Astrocyte (in vitro differentiated cells and primary cell): ENCODE measurements around the gene ATP2B3. TPM values are rescaled to one million over a fixed set of nuclear protein-coding genes. Genes with fewer than 3 reads are reported as not detected.

Source experiments
- DNase-seq: peaks from one replicate; pipeline ENCODE4 v3.0.0-alpha.2; 2010; ENCODE audit warnings: low read depth
- FAIRE-seq: peaks from 2 replicates; lab custom pipeline; 2011; peaks lifted over from hg19 to GRCh38; lab: Jason Lieb, UNC
- H2AFZ ChIP-seq: 2 replicates; pipeline ENCODE4 v1.6.0; 2012; ENCODE audit warnings: low read depth, low read length, inconsistent platforms
- H3K27ac ChIP-seq: 2 replicates; pipeline ENCODE4 v1.5.1; 2011; ENCODE audit warnings: low read depth, low read length, inconsistent platforms
- H3K27me3 ChIP-seq: 2 replicates; pipeline ENCODE4 v1.6.0; 2011; ENCODE audit warnings: low read length, inconsistent platforms; ENCODE audit not compliant: insufficient read depth
- H3K36me3 ChIP-seq: 2 replicates; pipeline ENCODE4 v1.5.1; 2011; ENCODE audit warnings: low read length, inconsistent platforms; ENCODE audit not compliant: insufficient read depth
- H3K4me1 ChIP-seq: 2 replicates; pipeline ENCODE4 v1.5.1; 2011; ENCODE audit warnings: low read length, inconsistent platforms; ENCODE audit not compliant: insufficient read depth
- H3K4me2 ChIP-seq: 2 replicates; pipeline ENCODE4 v1.6.0; 2012; ENCODE audit warnings: low read length, inconsistent platforms
- H3K4me3 ChIP-seq: 2 replicates; pipeline ENCODE4 v1.5.1; 2011; ENCODE audit warnings: low read depth, mild to moderate bottlenecking, low read length, inconsistent platforms; ENCODE audit not compliant: insufficient read depth
- H3K79me2 ChIP-seq: 2 replicates; pipeline ENCODE4 v1.6.0; 2012; ENCODE audit warnings: mild to moderate bottlenecking, low read length, inconsistent platforms; ENCODE audit not compliant: insufficient read depth
- H3K9ac ChIP-seq: 2 replicates; pipeline ENCODE4 v1.6.0; 2012; ENCODE audit warnings: mild to moderate bottlenecking, low read length, inconsistent platforms
- H3K9me3 ChIP-seq: 2 replicates; pipeline ENCODE4 v1.5.1; 2012; ENCODE audit warnings: low read depth, mild to moderate bottlenecking, low read length, inconsistent platforms; ENCODE audit not compliant: insufficient read depth
- H4K20me1 ChIP-seq: 2 replicates; pipeline ENCODE4 v1.6.0; 2012; ENCODE audit warnings: low read length, inconsistent platforms; ENCODE audit not compliant: insufficient read depth
- H3K27ac Mint-ChIP-seq: one replicate; pipeline ENCODE4 v1.8.0; 2021; ENCODE audit warnings: mild to moderate bottlenecking, mixed read lengths; ENCODE audit not compliant: unreplicated experiment
- H3K27me3 Mint-ChIP-seq: one replicate; pipeline ENCODE4 v1.8.0; 2021; ENCODE audit warnings: low read depth, mixed read lengths; ENCODE audit not compliant: unreplicated experiment
- H3K36me3 Mint-ChIP-seq: one replicate; pipeline ENCODE4 v1.8.0; 2021; ENCODE audit warnings: low read depth, mixed read lengths; ENCODE audit not compliant: unreplicated experiment
- H3K4me1 Mint-ChIP-seq: one replicate; pipeline ENCODE4 v1.8.0; 2021; ENCODE audit warnings: low read depth, mixed read lengths; ENCODE audit not compliant: unreplicated experiment
- H3K4me3 Mint-ChIP-seq: one replicate; pipeline ENCODE4 v1.8.0; 2021; ENCODE audit warnings: mild to moderate bottlenecking, moderate library complexity, mixed read lengths; ENCODE audit not compliant: unreplicated experiment
- H3K9me3 Mint-ChIP-seq: one replicate; pipeline ENCODE4 v1.8.0; 2021; ENCODE audit warnings: mild to moderate bottlenecking, mixed read lengths; ENCODE audit not compliant: unreplicated experiment
- CTCF ChIP-seq: IDR thresholded peaks from 2 replicates; pipeline ENCODE4 v1.5.1; 2011; ENCODE audit warnings: low read depth, mild to moderate bottlenecking, inconsistent platforms, low read length, moderate library complexity; ENCODE audit not compliant: insufficient read depth
- EZH2 ChIP-seq: IDR thresholded peaks from 2 replicates; pipeline ENCODE4 v1.6.1; 2012; ENCODE audit warnings: mild to moderate bottlenecking, low read length, inconsistent platforms; ENCODE audit not compliant: insufficient read depth
- total RNA-seq: library from RNA; stranded (reverse); gene quantifications from 2 replicates; pipeline ENCODE4 v1.2.1, GENCODE V29; 2021

Gene ATP2B3
- total RNA-seq, 1 donor from 2014 or later: 0.52 TPM

GRCh38 chrX:153499341-153499740 lies 18.1 kb upstream of the ATP2B3 start:
- Histone ChIP-seq H3K4me1 (peaks cover 9% of the 10 kb centered on the region), H3K27ac (no peak overlapping the region), H3K4me2 (peak overlapping the region; percentile 67), H4K20me1 (peaks cover 48% of the 10 kb centered on the region), H3K4me3 (no peak overlapping the region), H3K27me3 (no peaks in the 10 kb centered on the region), H3K9me3 (no peaks in the 10 kb centered on the region), H3K9ac (no peak overlapping the region), H2AFZ (no peak overlapping the region), H3K36me3 (no peaks in the 10 kb centered on the region), H3K79me2 (peaks cover 56% of the 10 kb centered on the region)
- TF ChIP-seq CTCF (no peak), EZH2 (no peak)
- Mint-ChIP-seq H3K27ac (no peak overlapping the region), H3K4me1 (peaks cover 2% of the 10 kb centered on the region), H3K36me3 (no peaks in the 10 kb centered on the region), H3K9me3 (no peaks in the 10 kb centered on the region), H3K4me3 (no peak overlapping the region), H3K27me3 (no peaks in the 10 kb centered on the region)
- no peak for DNase-seq
- FAIRE-seq: no peak

- Histone ChIP-seq H4K20me1 (peaks cover 48% of the 10 kb centered on the region), H3K4me1 (peaks cover 8% of the 10 kb centered on the region), H3K4me3 (no peak overlapping the region), H3K27me3 (no peaks in the 10 kb centered on the region), H3K9ac (no peak overlapping the region), H3K79me2 (peaks cover 55% of the 10 kb centered on the region), H3K36me3 (no peaks in the 10 kb centered on the region), H3K4me2 (peak overlapping the region; percentile 67), H2AFZ (no peak overlapping the region), H3K27ac (no peak overlapping the region), H3K9me3 (no peaks in the 10 kb centered on the region)
- DNase-seq (no peak), FAIRE-seq (no peak)
- TF ChIP-seq EZH2 (no peak), CTCF (no peak)
- Mint-ChIP-seq H3K4me1 (peaks cover 2% of the 10 kb centered on the region), H3K27ac (no peak overlapping the region), H3K27me3 (no peaks in the 10 kb centered on the region), H3K9me3 (no peaks in the 10 kb centered on the region), H3K4me3 (no peak overlapping the region), H3K36me3 (no peaks in the 10 kb centered on the region)
Observed at GRCh38 chrX:153499876-153500275, 17.6 kb upstream of the ATP2B3 start.

- H3K9me3 ChIP-seq: no peaks in the 10 kb centered on the region
- H3K9ac ChIP-seq: peak overlapping the region; percentile 3
- peaks cover 8% of the 10 kb centered on the region for H3K4me1 ChIP-seq
- no peak for DNase-seq
- H3K4me3 ChIP-seq: no peak overlapping the region
- H2AFZ ChIP-seq: no peak overlapping the region
- H3K79me2 ChIP-seq: peaks cover 46% of the 10 kb centered on the region
- H3K4me3 Mint-ChIP-seq: no peak overlapping the region
- peaks cover 48% of the 10 kb centered on the region for H4K20me1 ChIP-seq
- H3K27me3 Mint-ChIP-seq: no peaks in the 10 kb centered on the region
- H3K36me3 ChIP-seq: no peaks in the 10 kb centered on the region
- FAIRE-seq: peak; percentile 91
- peaks cover 2% of the 10 kb centered on the region for H3K4me1 Mint-ChIP-seq
- H3K27me3 ChIP-seq: no peaks in the 10 kb centered on the region
- H3K4me2 ChIP-seq: peak overlapping the region; percentile 67
- no peak overlapping the region for H3K27ac ChIP-seq
- no peaks in the 10 kb centered on the region for H3K9me3 Mint-ChIP-seq
- no peak overlapping the region for H3K27ac Mint-ChIP-seq
- H3K36me3 Mint-ChIP-seq: no peaks in the 10 kb centered on the region
- TF ChIP-seq CTCF (no peak), EZH2 (no peak)
Observed at GRCh38 chrX:153500676-153501280, 16.7 kb upstream of the ATP2B3 start.
